Measurements from ENCODE around the gene PTH2R. TPM values are rescaled to one million over a fixed set of nuclear protein-coding genes. Genes with fewer than 3 reads are reported as not detected.
"Not testable (repeated sequence)": the region's sequence is repeated elsewhere in the genome, so short reads cannot be mapped to it uniquely, and the experiment has no call there.

Gene PTH2R
- total and polyA plus RNA-seq, 4 donors: 0.01 to 1.5 (median 0.08) TPM; not detected in 1

- no peak overlapping the region for H3K27ac ChIP-seq (ENCODE audit: low read depth in 1 of 2, low read length in 2 of 2)
- H3K4me1 ChIP-seq (ENCODE audit: control insufficient read depth in 4 of 4, insufficient read depth in 4 of 4, low read length in 3 of 4): no peaks in the 10 kb centered on the region
- H3K9me3 ChIP-seq (ENCODE audit: control insufficient read depth in 4 of 4, low read length in 3 of 4): no peaks in the 10 kb centered on the region
- no peaks in the 10 kb centered on the region for H3K36me3 ChIP-seq (ENCODE audit: control insufficient read depth in 4 of 4, insufficient read depth in 3 of 4, low read depth in 1 of 4, low read length in 3 of 4)
- WGBS: 80% methylated on average over 2 of the region's 2 CpGs
- no peaks in the 10 kb centered on the region for H3K27me3 ChIP-seq (ENCODE audit: control insufficient read depth in 4 of 4, insufficient read depth in 4 of 4, low read length in 3 of 4)
- H3K4me3 ChIP-seq (ENCODE audit: low read depth in 1 of 3, low read length in 3 of 3): no peak overlapping the region
- DNase-seq (ENCODE audit: low spot score): no peak
- TF ChIP-seq RAD21 (IDR thresholded peaks at IDR 0.05) (no peak), MAX (IDR thresholded peaks at IDR 0.05) (no peak), FOXA1 (IDR thresholded peaks at IDR 0.05) (no peak), SP1 (IDR thresholded peaks at IDR 0.05) (no peak), EGR1 (IDR thresholded peaks at IDR 0.05; ENCODE audit: low read depth in 2 of 2) (no peak), JUND (IDR thresholded peaks at IDR 0.05) (no peak), HNF4A (conservative IDR thresholded peaks at IDR 0.05) (no peak), CTCF (IDR thresholded peaks at IDR 0.05; ENCODE audit: low read depth, low read length, missing input control) (no peak), REST (IDR thresholded peaks at IDR 0.05) (no peak)
- H3K9ac ChIP-seq (ENCODE audit: low read depth in 1 of 2, low read length in 2 of 2): no peak overlapping the region
These were observed 34.1 kb downstream of the PTH2R start for GRCh38 chr2:208440716-208441115.

GRCh38 chr2:208441951-208442350 is 35.4 kb downstream of the PTH2R start:
- Histone ChIP-seq H3K27me3 (ENCODE audit: control insufficient read depth in 4 of 4, insufficient read depth in 4 of 4, low read length in 3 of 4) (no peaks in the 10 kb centered on the region), H3K9ac (ENCODE audit: low read depth in 1 of 2, low read length in 2 of 2) (no peak overlapping the region), H3K4me3 (ENCODE audit: low read depth in 1 of 3, low read length in 3 of 3) (no peak overlapping the region), H3K27ac (ENCODE audit: low read depth in 1 of 2, low read length in 2 of 2) (no peak overlapping the region), H3K9me3 (ENCODE audit: control insufficient read depth in 4 of 4, low read length in 3 of 4) (no peaks in the 10 kb centered on the region), H3K36me3 (ENCODE audit: control insufficient read depth in 4 of 4, insufficient read depth in 3 of 4, low read depth in 1 of 4, low read length in 3 of 4) (no peaks in the 10 kb centered on the region), H3K4me1 (ENCODE audit: control insufficient read depth in 4 of 4, insufficient read depth in 4 of 4, low read length in 3 of 4) (no peaks in the 10 kb centered on the region)
- TF ChIP-seq EGR1 (IDR thresholded peaks at IDR 0.05; ENCODE audit: low read depth in 2 of 2) (no peak), RXRA (IDR thresholded peaks at IDR 0.05) (no peak), HNF4A (conservative IDR thresholded peaks at IDR 0.05) (no peak), FOXA2 (IDR thresholded peaks at IDR 0.05) (no peak), NR2F2 (IDR thresholded peaks at IDR 0.05) (no peak), FOXA1 (IDR thresholded peaks at IDR 0.05) (no peak), YY1 (IDR thresholded peaks at IDR 0.05) (no peak), HNF4G (IDR thresholded peaks at IDR 0.05) (no peak), GABPA (IDR thresholded peaks at IDR 0.05 in 1 of 2, conservative IDR thresholded peaks at IDR 0.05 in 1 of 2) (no peak), JUND (IDR thresholded peaks at IDR 0.05) (no peak), SP1 (IDR thresholded peaks at IDR 0.05) (no peak)
- TF ChIP-seq, protein P1, sequence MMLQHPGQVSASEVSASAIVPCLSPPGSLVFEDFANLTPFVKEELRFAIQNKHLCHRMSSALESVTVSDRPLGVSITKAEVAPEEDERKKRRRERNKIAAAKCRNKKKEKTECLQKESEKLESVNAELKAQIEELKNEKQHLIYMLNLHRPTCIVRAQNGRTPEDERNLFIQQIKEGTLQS (IDR thresholded peaks at IDR 0.05): no peak
- TF ChIP-seq, protein P2, sequence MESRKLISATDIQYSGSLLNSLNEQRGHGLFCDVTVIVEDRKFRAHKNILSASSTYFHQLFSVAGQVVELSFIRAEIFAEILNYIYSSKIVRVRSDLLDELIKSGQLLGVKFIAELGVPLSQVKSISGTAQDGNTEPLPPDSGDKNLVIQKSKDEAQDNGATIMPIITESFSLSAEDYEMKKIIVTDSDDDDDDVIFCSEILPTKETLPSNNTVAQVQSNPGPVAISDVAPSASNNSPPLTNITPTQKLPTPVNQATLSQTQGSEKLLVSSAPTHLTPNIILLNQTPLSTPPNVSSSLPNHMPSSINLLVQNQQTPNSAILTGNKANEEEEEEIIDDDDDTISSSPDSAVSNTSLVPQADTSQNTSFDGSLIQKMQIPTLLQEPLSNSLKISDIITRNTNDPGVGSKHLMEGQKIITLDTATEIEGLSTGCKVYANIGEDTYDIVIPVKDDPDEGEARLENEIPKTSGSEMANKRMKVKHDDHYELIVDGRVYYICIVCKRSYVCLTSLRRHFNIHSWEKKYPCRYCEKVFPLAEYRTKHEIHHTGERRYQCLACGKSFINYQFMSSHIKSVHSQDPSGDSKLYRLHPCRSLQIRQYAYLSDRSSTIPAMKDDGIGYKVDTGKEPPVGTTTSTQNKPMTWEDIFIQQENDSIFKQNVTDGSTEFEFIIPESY (IDR thresholded peaks at IDR 0.05): no peak
- 83% methylated on average over 2 of the region's 2 CpGs for WGBS
- DNase-seq (ENCODE audit: low spot score): no peak

- H3K9ac ChIP-seq (ENCODE audit: low read depth in 1 of 2, low read length in 2 of 2); H3K4me1 ChIP-seq (ENCODE audit: control insufficient read depth in 4 of 4, insufficient read depth in 4 of 4, low read length in 3 of 4); H3K36me3 ChIP-seq (ENCODE audit: control insufficient read depth in 4 of 4, insufficient read depth in 3 of 4, low read depth in 1 of 4, low read length in 3 of 4); H3K4me3 ChIP-seq (ENCODE audit: low read depth in 1 of 3, low read length in 3 of 3); H3K9me3 ChIP-seq (ENCODE audit: control insufficient read depth in 4 of 4, low read length in 3 of 4); H3K27me3 ChIP-seq (ENCODE audit: control insufficient read depth in 4 of 4, insufficient read depth in 4 of 4, low read length in 3 of 4); H3K27ac ChIP-seq (ENCODE audit: low read depth in 1 of 2, low read length in 2 of 2); DNase-seq (ENCODE audit: low spot score): not testable (repeated sequence)
- WGBS: 91% methylated on average over 6 of the region's 6 CpGs
These were observed 40.9 kb downstream of the PTH2R start for GRCh38 chr2:208447447-208447846.
